CD4-positive, alpha-beta T cell treated with Interleukin-2 at 100 ng/mL for 4 hours (primary cell): ENCODE measurements around the gene DIPK1A.

Experiments
- DNase-seq: peaks from one replicate; pipeline ENCODE4 v3.0.0-alpha.2; 2020; ENCODE audit warnings: low spot score

The DIPK1A gene

GRCh38 chr1:92953491-92953890 is 7.8 kb downstream of the DIPK1A start:
- DNase-seq, result peak; percentile 59

- DNase-seq, result no peak
Measured at GRCh38 chr1:92952714-92953113, 8.5 kb downstream of the DIPK1A start.

- DNase-seq, result peak; percentile 54
Measured at GRCh38 chr1:92951141-92951582, 10.1 kb downstream of the DIPK1A start.

GRCh38 chr1:92949937-92950817 is 11.1 kb downstream of the DIPK1A start:
- no peak for DNase-seq

DNA sequence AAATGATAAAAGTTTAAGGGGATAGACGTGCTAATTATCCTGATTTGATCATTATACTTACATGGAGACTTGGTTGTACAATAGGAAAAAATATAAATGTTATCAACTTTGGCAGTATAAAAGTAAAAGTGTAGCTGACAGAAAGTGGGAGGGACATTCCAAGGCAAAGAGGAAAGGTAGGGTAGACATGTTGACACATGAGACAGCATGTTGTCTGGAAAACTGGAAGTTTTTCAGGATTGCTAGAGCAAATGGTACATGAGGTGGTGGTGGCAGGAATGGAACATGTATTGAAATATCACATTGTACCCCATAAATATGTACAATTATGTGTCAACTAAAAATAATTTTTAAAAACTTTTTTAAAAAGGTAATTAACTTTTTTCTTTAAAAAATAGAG is 13.2 kb downstream of the DIPK1A start:
- DNase-seq, result no peak

DNA sequence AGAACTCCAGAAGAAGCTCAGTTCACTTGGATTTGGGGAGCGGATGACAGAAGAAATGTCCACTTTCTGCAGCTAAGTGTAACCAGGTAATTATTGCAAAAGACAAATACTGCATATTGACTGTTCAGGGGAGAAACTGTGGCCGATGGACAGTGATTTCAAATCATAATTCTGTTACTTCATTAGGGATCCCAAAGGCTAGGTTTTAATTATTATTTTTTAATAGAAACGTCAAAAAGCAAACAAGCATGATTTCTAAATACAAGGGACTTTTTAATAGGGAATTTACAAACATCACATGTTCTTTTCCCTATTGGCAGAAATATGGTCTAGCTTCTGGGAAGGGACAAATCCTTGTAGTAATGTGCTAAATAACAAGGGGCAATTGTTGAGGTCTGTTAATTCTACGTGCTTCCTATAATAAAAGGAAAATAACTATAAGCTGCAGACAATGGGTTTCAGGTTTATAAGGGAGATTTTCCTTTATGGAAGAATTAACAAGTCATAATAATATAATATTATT is 15.5 kb downstream of the DIPK1A start:
- no peak for DNase-seq

DNA sequence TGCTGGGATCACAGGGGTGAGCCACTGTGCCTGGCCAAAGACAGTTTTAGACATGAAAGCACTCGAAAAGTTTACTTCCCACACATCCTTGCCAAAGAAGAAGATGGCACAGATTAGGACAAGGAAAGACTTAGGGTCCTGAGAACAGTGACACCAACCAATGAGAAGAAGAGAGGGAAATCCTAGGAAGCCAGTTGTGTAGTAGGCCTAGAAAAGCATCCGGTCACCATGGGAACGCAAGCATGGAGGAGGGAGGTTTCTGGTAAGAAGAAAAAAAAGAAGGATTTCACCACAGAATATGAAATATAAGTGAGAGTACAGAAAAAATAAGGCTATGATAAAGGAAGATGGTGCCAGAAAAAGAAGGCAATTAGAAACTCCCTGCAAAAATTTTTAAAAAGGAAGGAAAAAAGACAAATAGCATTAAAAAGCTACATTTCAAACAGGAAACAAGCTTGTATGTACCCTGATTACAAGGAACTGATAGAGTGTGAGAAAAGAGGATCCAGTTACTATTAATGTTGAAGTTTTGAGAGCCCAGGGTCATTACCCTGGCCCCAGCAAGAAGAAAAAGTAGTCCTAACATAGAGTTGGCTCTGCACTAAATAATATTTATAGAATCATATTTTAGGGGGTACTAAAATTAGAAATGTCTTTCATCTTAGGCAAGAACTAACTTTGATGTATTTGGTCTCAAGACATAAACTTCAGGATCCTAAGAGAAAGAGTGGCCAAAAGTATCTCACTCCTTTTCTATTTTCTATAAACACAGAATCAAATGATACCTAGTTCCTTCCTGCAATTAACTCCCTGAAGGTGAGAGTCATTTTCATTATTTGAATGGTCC is 16.1 kb downstream of the DIPK1A start:
- DNase-seq, result no peak

DNA sequence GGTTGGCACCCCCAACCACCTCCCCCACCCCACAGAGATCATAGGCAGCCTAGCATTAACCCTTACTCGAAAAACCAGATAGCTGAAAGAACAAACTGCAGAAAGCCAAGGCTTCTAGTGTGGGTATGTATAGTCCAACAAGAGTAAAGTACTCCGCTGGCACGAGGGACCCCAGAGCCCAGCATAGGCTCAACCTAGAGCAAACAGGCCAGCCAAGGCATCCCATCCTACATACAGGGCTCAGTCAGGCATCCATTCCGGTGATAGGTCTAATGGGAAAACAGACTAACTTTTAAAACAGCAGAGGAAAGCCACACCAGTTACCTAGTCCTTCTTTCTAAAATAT is 17.8 kb downstream of the DIPK1A start:
- no peak for DNase-seq

DNA sequence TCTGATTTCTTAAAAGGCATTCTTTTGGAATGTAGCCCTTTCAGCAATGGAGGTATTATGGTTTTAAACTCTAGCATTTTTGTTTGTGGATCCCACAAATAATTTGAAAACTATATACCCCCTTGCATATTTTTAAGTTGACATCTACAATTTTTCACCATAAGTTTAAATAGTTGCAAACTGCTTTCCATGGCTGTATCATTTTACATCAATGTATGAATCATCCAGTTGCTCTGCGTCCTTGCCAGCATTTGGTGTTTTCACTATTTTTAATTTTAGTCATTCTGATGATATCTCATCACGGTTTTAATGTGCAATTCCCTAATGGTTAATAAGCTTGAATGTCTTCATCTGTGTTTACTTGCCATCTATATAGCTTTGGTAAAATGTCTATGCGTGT is 20.7 kb downstream of the DIPK1A start:
- no peak for DNase-seq

GRCh38 chr1:92937731-92938130 is 23.5 kb downstream of the DIPK1A start:
- no peak for DNase-seq

DNA sequence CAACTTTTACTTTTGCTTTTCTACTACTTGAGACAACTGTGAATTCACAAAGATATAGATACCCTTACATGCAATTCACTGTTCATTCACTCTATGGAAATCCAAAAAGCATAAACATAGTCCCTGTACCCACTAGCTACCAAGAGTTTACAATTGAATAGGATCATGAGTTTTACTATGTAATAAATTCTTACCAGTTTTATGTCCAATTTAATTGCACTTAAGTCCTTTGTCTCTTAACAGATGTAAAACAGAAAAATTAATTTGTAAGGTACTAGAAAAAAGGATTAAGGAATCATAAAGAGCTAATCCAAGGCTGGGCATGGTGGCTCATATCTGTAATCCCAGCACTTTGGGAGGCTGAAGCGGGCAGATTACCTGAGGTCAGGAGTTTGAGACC is 24.4 kb downstream of the DIPK1A start:
- no peak for DNase-seq

DNA sequence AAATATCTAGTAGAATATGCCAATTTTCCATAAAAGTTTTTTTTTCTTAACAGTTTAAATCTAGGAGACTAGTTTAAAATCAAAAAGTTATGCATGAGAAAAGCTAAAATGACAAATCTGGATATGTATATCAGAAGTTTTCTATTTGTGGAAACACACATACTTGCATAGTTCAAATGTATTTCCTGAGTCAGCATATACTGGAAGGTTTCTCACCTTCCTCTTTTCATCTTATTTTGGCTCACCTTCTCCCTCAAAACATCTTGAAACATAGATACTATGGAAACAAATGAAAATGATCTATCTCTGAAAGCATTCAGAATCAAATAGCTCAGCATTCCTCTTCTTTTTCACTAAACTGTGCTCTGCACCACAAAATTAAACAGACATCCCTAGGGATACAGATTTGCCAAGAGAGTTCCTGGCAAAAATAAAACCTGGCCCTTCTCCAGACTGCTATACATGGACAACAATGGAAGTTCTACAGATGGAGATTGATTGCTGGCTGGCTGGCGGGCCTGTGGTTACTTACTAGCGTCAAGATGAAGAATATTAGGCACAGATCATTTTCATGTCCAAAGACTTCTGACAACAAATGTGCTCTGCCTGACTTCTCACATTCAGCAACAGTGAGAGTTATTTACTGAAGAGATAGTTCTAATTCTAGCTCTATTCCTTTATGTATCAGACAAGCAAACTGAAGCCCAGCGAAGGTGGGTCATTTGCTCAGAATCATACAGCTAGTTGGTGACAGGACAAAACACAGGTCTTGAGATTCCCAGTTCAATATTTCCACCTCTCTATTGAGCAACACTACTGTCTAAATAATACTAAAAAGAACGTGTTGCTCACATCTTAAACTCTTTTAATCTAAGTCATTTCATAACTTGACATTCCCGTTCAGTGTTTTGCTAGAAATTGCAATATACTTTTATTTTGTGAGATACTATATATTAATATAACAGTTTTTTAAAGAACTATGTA is 26.6 kb downstream of the DIPK1A start:
- DNase-seq, result no peak

DNA sequence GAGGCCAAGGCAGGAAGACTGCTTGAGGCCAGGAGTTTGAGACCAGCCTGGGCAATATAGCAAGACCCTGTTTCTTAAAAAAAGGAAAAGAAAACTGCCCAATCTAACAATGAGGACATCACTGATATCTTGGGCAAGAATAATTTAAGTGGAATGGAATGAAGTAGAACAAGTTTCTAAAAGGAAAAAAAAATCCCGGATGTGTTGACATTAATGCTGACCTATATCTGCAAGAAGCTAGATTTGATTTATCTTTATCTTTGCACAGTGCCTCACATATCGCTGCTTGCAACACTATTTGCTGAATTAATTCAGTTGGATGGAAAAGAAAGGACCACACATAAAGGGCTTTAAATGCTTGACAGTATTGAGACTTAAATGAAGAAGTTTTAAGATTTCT is 27.8 kb downstream of the DIPK1A start:
- DNase-seq, result no peak

DNA sequence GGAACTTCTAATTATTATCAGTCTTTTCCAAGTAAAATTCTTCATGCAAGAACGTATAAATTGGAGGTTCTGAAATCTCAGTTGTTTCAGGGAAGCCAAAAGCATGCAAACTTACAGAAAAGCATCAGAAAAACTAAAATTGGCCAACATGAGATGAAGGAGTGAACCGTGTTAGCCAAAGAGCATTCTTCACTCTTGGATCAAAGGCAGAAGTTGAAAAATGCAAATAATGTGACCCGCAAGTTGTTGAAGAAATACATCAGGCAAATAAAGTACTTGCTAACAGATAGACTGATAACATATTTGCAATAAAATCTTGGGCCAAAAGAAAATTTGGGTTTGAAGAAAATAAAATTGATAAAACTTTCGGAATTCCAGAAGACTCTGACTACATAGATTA is 29.6 kb downstream of the DIPK1A start:
- DNase-seq, result no peak

DNA sequence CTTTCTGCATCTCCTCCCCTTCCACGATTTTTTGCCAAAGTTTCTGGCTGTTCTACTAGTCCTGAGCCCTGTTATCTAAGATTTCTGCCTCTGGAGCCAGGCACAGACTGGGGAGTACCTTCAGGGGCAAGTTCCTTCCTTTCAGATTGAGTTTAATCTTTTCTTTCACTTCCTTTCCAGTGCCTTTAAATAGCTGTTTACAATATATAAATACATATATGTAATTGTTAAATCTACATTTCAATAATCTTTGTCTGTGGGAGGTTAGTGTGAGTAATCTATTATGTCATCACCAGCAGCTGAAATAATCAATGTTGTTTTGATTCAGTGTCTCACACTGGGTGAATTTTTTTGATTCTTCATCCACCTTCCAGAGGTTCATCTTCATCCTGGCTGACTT is 31.8 kb downstream of the DIPK1A start:
- DNase-seq, result no peak

GRCh38 chr1:92927870-92928269 is 33.4 kb downstream of the DIPK1A start:
- no peak for DNase-seq

DNA sequence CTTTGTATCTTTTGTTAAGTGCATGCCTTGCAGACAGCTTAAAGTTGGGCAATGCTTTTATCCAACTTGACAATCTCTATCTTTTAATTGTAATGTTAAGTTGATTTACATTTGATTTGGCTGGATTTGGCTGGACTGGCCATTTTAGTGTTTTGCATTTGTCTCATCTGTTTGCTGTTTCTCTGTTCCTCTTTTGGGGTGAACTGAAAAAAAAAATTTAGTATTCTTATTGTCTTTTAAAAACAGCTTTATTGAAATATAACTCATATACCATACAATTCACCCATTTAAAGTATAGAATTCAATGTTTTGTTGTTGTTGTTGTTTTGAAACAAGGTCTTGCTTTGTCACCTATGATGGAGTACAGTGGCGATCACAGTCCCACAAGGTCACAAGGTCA is 34.4 kb downstream of the DIPK1A start:
- no peak for DNase-seq

DNA sequence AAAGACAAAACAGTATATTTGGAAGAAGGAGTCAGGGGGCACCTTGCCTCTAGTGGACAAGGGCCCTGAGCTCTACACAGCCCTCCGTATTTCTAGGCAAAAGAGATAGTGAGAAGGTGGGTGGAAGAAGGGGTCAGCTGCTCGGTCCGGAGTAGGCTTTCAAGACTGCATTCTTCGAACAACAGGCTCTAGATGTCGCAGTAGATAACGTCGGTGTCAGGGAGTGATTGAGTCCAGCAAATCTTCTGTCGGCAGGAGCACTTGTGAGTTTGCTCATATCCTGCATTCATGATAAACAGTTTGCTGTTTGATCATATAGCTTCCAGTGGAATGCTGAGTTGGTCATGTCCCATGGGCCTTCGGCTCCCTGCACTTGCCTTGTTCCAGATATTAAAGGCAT is 36.8 kb downstream of the DIPK1A start:
- DNase-seq, result no peak

GRCh38 chr1:92923664-92924063 is 37.6 kb downstream of the DIPK1A start:
- DNase-seq, result no peak

GRCh38 chr1:92922356-92923035 is 38.8 kb downstream of the DIPK1A start:
- DNase-seq, result no peak
